Upper lobe of right lung (tissue), 1 donor: Measurements from ENCODE around the gene FNTB. TPM values are rescaled to one million over a fixed set of nuclear protein-coding genes. Genes with fewer than 3 reads are reported as not detected.

ENCODE experiments used
- ATAC-seq: fragments of 200-7000 bp; cut with Tn5 transposase; one replicate; pipeline ENCODE4 v1.9.1; 2020; ENCODE audit warnings: mild to moderate bottlenecking, moderate library complexity
- DNase-seq: peaks from one replicate; pipeline ENCODE4 v3.0.0-alpha.2; 2020
- H3K27ac ChIP-seq: fragments of 200-600 bp; one replicate; pipeline ENCODE4 v1.8.0; 2022
- H3K27me3 ChIP-seq: fragments of 200-600 bp; one replicate; pipeline ENCODE4 v1.8.0; 2022; ENCODE audit warnings: mild to moderate bottlenecking
- H3K36me3 ChIP-seq: fragments of 200-600 bp; one replicate; pipeline ENCODE4 v1.8.0; 2022
- H3K4me1 ChIP-seq: fragments of 200-600 bp; one replicate; pipeline ENCODE4 v1.8.0; 2022
- H3K4me3 ChIP-seq: fragments of 200-600 bp; one replicate; pipeline ENCODE4 v1.8.0; 2022; ENCODE audit warnings: mild to moderate bottlenecking
- H3K9me3 ChIP-seq: fragments of 200-600 bp; one replicate; pipeline ENCODE4 v1.8.0; 2022
- intact Hi-C: fragments of 100-400 bp; cut with DNase I; formaldehyde crosslinking; loops from one replicate; pipeline ENCODE4 v1.11.0; 2022
- total RNA-seq: library from RNA; stranded (reverse); fragmentation: NEBNext Ultra II Directional; extraction: Animal tissue kit (Norgen Biotek cat#: 25700); gene quantifications from one replicate; pipeline ENCODE4 v1.2.1, GENCODE V29; 2021
- TF ChIP-seq, protein P1 (sequence below): fragments of 200-600 bp; IDR thresholded peaks from one replicate; pipeline ENCODE4 v1.8.0; 2022; ENCODE audit warnings: antibody characterized with exemption
- donor health status: DM: no; HTN: yes; CAD: no; lungs with severe emphysema.

The FNTB gene
- total RNA-seq, 1 donor from 2014 or later: 14.2 TPM

DNA sequence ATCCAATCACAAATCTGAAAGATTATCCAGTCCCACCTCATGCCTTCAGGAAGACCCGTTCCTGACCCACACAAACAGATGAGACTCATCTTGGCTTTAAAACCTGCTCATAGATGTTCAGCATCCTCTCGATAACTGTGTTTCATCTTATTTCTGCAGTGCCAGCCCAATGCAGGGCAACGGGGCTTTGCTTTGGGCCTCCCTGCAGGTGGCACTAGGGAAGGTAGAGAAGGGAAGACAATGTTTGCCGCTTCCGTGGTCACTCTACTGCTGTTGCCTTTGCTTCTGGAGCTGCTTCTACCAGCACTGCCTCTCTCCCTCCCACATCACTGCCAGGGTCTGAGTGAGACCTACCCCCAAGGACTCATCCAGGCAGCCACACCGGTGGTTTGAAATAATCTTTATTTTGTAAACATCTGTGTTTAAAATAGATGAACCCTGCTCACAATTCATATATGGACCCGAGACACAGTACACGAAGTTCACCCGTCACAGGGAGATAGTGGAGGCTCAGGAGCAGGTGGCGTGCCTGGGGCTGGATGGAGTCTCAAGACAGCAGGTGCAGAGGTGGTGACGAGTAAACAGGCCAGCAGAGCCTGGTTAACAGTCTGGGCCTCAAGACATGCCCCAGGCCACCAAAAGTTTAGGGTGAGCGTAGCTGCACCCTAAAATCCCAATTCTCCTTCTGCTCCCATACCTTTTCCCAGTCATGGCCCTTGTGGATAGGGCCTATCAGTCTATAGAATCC lies 41.1 kb upstream of the FNTB start:
- H3K36me3 ChIP-seq: peaks cover 18% of the 10 kb centered on the region

DNA sequence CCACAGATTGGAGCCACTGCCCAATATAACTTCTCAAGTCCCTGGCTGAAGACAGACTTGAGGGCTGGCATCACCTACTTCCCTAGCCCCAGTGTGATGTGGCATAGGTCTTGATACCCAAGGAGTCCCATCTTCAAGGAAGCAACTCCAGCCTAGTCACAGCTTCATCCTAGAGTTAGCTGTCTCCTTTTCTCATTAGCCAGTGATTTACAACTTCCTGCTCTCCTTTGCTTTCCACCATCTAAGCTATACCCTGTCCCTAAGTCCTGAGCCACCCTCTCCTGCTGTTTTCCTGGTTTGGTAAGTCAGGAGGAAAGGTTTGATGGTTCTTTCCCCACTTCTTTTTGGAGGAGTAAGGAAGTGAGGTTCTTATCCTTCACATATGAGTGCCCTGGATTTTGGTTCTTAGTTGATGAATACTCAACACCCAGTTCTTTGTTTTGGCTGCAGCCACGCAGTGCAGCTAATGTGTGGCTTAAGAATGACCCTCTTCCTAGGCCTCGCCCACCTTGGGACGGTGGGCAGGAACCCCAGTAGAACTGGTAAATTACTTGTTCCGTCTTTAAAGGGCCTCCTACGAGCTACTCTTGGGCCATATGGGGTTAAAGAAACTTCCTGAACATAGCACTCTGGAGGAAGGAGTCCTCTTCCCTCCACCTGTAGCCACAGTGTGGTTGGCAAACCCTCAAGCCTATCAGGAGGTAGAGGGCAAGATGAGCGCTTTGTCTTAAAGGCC lies 40.2 kb upstream of the FNTB start:
- Histone ChIP-seq H3K27ac (no peak overlapping the region), H3K9me3 (no peaks in the 10 kb centered on the region), H3K4me1 (peaks cover 6% of the 10 kb centered on the region), H3K27me3 (no peaks in the 10 kb centered on the region), H3K4me3 (no peak overlapping the region), H3K36me3 (peaks cover 9% of the 10 kb centered on the region)
- no peak for DNase-seq
- no peak for ATAC-seq
- TF ChIP-seq, protein P1, sequence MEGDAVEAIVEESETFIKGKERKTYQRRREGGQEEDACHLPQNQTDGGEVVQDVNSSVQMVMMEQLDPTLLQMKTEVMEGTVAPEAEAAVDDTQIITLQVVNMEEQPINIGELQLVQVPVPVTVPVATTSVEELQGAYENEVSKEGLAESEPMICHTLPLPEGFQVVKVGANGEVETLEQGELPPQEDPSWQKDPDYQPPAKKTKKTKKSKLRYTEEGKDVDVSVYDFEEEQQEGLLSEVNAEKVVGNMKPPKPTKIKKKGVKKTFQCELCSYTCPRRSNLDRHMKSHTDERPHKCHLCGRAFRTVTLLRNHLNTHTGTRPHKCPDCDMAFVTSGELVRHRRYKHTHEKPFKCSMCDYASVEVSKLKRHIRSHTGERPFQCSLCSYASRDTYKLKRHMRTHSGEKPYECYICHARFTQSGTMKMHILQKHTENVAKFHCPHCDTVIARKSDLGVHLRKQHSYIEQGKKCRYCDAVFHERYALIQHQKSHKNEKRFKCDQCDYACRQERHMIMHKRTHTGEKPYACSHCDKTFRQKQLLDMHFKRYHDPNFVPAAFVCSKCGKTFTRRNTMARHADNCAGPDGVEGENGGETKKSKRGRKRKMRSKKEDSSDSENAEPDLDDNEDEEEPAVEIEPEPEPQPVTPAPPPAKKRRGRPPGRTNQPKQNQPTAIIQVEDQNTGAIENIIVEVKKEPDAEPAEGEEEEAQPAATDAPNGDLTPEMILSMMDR: no peak
- intact Hi-C loops: no loop called here

More for the DNA sequence above, 41.1 kb upstream of the FNTB start:
- intact Hi-C loops: no loop called here
- DNase-seq (no peak), ATAC-seq (no peak)
- Histone ChIP-seq H3K9me3 (no peaks in the 10 kb centered on the region), H3K27me3 (no peaks in the 10 kb centered on the region), H3K4me1 (peaks cover 6% of the 10 kb centered on the region), H3K27ac (no peak overlapping the region), H3K4me3 (no peak overlapping the region)
- TF ChIP-seq, protein P1: no peak

DNA sequence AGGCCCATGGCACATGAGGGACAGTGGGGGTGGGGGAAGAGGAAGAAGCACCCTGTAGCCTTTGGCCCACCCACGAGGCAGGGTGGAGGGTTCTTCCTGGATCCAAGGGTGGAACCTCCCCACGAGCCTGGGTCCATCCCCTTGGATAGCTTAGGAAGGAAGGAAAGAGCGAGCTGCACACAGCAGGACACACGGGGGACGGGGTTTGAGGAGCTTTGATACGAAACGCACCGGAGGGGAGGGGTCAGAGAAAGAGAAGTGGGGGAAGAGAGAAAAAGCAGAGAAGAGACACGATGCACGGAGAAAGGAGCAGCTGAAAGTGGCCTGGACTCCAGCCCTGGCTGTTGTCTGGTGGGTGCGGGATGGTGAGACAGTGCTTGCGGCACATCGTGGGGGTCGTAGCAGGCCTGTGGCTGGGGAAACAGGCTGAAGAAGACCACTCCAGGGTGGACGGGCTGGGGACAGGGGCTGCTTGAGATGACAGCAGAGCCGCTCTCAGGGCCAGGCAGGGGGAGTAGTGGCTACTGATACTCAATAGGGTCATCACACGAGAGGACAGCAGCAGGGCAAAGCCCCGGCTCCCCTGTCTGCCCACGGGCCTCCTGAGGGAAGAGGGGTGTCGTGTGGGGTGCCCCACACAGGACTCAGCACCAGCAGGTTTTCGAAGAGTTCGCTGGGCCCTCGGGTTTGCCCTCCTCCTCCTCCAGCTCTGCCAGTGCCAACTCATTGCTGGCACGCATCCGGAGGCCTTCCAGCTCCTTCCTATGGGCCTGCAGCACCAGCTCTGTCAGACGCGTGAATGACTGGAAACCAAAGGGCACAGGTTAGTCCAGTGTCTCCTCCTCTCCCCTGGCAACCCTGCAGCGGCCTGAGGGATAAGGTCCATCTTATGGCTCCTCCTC lies 38.7 kb upstream of the FNTB start:
- TF ChIP-seq, protein P1: no peak
- H3K36me3 ChIP-seq: peaks cover 7% of the 10 kb centered on the region
- no peak for ATAC-seq

DNA sequence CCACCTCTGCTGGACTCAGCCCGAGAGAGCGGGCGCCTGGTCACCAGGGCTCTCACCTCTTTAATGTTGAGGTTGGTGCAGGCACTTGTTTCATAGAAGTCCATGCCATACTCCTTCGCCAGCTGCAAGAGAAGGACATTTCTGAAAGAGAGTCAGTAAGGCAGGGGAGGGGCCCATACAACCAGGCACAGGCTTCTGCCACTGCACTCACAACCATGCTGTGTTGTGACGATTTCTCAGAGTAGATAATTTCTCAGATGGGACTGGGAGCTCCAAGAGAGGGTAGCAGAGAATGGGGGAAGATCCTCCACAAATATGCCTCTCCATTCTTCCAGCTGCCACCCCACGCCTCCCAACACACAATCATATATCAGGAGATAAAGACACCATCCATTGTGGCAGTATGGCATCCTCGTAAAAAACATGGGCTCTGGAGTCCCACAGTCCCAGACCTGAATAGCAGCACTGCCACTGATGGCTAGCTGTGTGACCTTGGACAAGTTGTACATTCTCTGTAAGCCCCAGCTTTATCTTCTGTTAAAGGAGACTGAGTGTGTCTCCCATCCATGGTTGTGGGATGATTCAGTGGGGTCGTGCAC lies 38.0 kb upstream of the FNTB start:
- H3K27ac ChIP-seq: no peak overlapping the region
- H3K4me1 ChIP-seq: peaks cover 6% of the 10 kb centered on the region
- no peak overlapping the region for H3K4me3 ChIP-seq
- ATAC-seq (no peak), DNase-seq (no peak)
- H3K36me3 ChIP-seq: peaks cover 6% of the 10 kb centered on the region
- H3K9me3 ChIP-seq: no peaks in the 10 kb centered on the region
- intact Hi-C loops: no loop called here
- TF ChIP-seq, protein P1: no peak
- H3K27me3 ChIP-seq: no peaks in the 10 kb centered on the region

More for the DNA sequence above, 38.7 kb upstream of the FNTB start:
- Histone ChIP-seq H3K27ac (no peak overlapping the region), H3K9me3 (no peaks in the 10 kb centered on the region), H3K4me1 (peaks cover 6% of the 10 kb centered on the region), H3K27me3 (no peaks in the 10 kb centered on the region), H3K4me3 (no peak overlapping the region)
- intact Hi-C loops: no loop called here
- DNase-seq: no peak

DNA sequence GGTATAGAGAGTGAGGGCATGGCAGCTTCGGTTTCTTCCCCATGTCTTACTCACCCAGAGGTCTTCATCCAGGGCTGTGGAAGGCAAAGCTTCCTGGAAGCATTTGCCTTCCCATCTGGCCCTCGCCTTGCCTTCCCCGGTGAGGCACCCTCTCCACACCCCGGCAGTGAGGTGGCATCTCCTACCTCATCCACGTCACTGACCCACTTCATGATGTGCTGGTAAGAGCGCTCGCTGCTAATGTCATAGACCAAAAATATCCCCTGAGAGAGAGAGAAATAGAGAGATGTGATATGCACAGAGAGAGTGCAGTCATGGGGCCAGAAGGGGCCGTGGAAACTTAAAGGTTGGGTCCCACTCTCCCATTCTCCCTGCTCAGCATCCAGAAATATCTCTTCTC lies 35.8 kb upstream of the FNTB start:
- H3K27me3 ChIP-seq: no peaks in the 10 kb centered on the region
- no peak overlapping the region for H3K4me3 ChIP-seq
- TF ChIP-seq, protein P1: no peak
- H3K27ac ChIP-seq: no peak overlapping the region
- ATAC-seq: no peak
- H3K36me3 ChIP-seq: no peaks in the 10 kb centered on the region
- no peaks in the 10 kb centered on the region for H3K4me1 ChIP-seq
- no peak for DNase-seq
- intact Hi-C loops: no loop called here
- no peaks in the 10 kb centered on the region for H3K9me3 ChIP-seq
